ENCODE data around the gene RPL21.

DNA sequence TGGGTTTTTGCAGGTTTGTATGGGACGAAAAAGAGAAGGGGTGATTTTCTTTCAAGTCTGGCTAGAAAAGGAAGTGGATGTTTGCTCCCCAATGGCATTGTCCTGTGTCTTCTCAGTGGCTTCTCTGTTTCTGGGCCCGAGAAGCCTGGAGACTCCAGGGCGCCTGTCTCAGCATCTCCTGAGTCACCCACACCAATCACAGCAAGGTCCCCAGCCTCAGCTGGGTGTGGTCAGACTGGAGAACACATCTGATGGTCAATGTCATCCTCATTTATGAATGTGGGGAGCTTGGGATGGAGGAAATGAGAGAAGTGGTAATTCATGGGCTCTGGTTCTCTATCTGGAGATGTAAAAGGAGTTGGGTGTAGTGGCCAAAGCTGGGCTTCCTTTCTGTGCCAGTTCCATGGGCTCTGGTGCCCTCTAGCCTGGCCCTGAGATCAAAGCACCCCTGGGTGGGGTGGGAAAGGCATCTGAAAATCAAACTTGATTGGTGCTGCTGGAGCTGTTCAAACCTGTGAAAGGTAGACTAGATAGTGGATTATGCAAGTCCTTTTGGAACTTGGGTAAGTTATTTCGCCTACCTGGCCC lies 32.6 kb downstream of the RPL21 start:
- TF ChIP-seq TAF1 (IDR thresholded peaks at IDR 0.05; ENCODE audit: borderline replicate concordance, insufficient read depth, low read length) (no peak), POLR2AphosphoS5 (IDR thresholded peaks at IDR 0.05; ENCODE audit: low read depth, low read length) (no peak)
- TF ChIP-seq, protein P1, sequence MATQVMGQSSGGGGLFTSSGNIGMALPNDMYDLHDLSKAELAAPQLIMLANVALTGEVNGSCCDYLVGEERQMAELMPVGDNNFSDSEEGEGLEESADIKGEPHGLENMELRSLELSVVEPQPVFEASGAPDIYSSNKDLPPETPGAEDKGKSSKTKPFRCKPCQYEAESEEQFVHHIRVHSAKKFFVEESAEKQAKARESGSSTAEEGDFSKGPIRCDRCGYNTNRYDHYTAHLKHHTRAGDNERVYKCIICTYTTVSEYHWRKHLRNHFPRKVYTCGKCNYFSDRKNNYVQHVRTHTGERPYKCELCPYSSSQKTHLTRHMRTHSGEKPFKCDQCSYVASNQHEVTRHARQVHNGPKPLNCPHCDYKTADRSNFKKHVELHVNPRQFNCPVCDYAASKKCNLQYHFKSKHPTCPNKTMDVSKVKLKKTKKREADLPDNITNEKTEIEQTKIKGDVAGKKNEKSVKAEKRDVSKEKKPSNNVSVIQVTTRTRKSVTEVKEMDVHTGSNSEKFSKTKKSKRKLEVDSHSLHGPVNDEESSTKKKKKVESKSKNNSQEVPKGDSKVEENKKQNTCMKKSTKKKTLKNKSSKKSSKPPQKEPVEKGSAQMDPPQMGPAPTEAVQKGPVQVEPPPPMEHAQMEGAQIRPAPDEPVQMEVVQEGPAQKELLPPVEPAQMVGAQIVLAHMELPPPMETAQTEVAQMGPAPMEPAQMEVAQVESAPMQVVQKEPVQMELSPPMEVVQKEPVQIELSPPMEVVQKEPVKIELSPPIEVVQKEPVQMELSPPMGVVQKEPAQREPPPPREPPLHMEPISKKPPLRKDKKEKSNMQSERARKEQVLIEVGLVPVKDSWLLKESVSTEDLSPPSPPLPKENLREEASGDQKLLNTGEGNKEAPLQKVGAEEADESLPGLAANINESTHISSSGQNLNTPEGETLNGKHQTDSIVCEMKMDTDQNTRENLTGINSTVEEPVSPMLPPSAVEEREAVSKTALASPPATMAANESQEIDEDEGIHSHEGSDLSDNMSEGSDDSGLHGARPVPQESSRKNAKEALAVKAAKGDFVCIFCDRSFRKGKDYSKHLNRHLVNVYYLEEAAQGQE (IDR thresholded peaks at IDR 0.05; ENCODE audit: insufficient read depth in 1 of 2, low read depth in 2 of 2, low read length in 2 of 2): no peak

Measured in PFSK-1 (cell line).